OCI-LY7 (cell line): ENCODE results near the gene SUDS3.
A peak's percentile ranks its signal among the peaks of the same experiment; 100 is the strongest.

Experiments
- CTCF ChIP-seq: fragments of 200-600 bp; sonication (generic); conservative IDR thresholded peaks from 2 replicates; pipeline ENCODE4 v1.5.1; 2014; ENCODE audit warnings: mild to moderate bottlenecking, antibody characterized with exemption, low read length, moderate library complexity, mixed read lengths
- EZH2phosphoT487 ChIP-seq: fragments of 200-600 bp; sonication (generic); IDR thresholded peaks from 2 replicates; pipeline ENCODE4 v1.6.1; 2018; ENCODE audit warnings: low read depth, borderline replicate concordance, mild to moderate bottlenecking, mixed run types, antibody characterized with exemption, low read length, moderate library complexity, mixed read lengths

DNA sequence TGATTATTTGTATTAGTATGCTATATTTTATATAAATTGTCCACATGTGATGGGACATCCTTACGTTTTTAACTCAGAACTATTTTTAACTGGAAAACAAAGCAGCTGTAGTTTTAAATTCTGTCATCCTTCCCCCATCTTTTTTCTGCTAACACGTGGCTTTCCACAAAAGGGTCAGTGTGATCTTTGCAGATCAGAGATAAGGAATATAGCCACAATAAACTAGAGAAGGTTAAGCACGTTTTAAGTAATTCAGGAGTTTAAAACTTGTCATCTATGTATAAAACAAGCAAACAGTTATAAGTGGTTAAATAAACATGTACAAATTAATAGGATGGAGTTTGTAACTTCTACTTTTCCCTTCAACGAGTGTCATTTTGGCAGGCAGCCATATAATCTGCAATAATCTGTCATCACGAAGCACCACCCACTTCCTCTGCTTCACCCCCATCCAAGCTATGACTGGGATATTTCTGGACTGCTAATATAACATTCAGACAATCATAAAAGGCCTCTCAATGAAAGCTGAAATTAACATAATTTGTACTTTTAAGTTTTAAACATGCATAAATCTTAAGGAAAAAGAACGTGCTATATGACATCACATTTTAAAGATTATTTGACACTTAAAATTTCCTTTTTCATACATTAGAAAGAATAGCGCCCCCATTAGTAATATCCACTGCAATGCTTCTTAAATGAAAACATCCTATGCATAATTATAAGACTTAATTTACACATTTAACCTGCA, 18.9 kb upstream of the SUDS3 start:
- peak; percentile 88 for TF ChIP-seq CTCF
- no peak for TF ChIP-seq EZH2phosphoT487
